Cerebellar cortex (tissue), 1 donor: Measurements from ENCODE around the gene SPATA32.
A peak's percentile ranks its signal among the peaks of the same experiment; 100 is the strongest.

Experiments used
- DNase-seq: peaks from one replicate; pipeline ENCODE4 v3.0.0-alpha.2; 2015; ENCODE audit warnings: low spot score

Gene SPATA32

DNA sequence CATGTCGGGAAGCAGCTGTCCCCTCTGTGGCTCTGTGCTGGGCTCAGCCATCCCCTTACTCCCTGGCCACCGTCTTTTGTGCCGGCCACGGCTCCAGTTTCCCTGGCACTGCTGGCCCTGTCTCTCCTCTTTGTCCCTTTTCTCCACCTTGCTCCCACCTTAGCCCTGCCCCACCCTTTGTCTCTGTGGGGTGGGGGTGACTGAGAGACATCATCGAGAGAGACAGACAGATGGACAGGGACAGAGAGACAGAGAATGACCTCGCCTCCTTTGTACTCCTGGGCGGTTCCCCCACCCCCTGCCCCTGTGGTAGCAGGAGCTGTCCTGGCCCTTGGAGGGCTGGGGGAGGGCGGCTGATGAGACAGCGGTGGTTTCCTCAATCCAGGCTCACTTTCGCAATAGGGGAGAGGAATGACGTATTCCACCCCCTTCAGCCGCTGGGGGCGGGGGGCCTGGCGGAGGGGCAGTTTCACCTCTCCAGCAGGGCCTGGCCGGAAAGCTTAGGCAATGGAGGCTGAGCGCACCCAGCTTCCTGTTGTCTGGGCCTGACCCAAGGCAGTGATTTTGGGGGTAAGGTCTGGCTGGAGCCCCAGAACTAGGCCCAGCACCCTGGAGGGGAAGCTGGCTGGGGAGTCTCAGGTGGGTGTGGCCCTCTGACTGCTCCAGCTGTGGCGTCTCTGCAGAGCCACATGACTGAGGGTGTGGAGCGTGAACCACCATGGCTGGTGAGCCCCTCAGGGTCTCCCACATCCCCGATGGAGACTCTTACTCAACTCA, 32.9 kb downstream of the SPATA32 start:
- no peak for DNase-seq

DNA sequence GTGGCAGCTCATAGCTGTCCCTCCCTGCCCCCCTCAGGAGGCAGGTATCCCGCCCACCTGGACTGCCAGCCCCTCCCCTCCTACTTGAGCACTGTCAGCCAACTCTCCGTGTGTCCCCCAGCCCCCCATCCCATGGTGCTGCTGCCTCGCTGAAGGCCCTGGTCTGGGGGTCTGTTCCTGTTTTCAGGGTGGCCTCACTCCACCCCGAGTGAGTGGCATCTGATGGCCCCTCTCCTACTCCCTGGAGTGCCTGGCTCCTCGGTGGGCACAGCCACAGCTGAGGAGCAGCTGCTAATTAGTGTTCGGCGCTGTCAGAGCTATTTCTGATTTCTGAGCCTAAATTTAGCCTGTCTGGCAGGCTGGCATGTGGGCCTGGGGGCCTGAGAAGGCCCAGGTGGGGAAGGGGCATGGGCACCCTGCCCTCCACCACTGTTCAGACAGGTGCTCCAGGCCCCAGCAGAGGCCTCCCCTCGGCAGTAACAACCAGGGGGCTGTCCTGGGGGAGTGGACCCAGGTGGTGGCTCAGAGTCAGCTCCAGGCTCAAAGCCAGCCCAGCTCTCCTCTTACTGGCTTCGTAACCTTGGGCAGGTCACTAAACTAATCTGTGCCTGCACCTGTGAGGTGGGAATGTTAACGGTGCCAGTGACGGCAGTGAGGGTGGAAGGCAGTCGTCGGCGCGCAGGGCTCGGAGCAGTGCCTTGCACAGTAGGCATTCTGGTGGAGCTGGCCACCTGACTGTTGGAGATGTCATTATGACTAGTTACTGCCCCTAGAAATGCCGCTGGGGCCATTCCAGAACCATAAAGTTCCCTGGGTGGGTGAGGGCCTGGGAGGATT, 33.8 kb downstream of the SPATA32 start:
- no peak for DNase-seq

DNA sequence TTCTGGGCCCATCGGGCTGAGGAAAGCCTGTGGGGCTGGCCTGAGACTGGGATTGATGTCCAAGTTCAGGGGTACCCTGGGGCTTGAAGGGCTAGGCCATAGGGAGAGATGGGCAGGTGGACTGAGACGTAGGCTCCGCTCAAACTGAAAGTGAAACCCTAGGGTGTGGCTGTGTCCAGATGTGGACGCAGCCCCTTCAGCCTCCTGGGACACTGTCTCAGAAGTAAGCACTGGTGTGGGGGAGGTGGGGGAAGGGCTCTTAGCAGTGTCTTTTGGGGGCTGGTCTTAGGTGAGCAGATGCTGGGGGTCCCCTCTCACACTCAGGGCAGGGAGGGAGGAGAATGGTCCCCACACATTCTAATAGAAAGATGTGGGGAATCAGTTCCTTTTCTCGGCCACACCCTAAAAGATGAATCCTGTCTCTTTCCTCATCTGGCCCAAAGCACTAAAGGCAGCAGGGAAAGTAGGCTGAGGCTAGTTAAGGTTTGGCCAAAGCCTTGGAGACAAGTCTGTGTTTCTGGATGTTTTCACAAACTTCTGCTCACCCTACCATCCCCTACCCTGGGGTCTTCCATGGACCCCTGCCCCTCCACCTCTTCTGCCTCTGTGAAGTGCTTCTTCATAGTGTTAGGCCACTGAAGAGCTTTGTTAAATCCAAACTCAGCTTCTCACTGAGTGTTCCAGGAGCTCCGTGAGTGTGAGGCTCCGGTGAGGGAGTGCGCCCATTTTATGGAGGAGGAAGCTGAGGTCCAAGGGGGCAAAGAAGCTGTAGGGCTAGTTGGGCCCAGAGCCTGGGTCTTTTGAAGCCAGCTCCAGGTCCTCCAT, 34.6 kb downstream of the SPATA32 start:
- no peak for DNase-seq

DNA sequence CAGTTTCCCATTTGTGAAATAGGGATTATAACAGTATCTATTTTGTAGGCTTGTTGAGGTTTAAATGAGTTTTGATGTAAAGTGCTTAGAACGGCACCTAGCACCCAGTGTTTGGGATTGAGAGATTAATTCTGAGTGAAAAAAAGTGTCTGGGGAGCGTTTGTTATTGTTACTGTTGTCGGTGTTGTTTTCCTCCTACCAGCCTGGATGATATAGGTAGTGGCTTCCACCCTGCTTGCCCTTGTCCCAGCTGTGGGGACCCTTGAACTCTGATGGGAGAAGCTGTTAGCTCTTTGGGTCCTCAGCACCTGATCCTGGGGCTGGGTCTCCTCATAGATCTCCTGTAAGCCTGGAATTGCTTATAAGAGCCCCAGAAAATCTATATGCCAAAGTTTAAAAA, 35.3 kb downstream of the SPATA32 start:
- no peak for DNase-seq

DNA sequence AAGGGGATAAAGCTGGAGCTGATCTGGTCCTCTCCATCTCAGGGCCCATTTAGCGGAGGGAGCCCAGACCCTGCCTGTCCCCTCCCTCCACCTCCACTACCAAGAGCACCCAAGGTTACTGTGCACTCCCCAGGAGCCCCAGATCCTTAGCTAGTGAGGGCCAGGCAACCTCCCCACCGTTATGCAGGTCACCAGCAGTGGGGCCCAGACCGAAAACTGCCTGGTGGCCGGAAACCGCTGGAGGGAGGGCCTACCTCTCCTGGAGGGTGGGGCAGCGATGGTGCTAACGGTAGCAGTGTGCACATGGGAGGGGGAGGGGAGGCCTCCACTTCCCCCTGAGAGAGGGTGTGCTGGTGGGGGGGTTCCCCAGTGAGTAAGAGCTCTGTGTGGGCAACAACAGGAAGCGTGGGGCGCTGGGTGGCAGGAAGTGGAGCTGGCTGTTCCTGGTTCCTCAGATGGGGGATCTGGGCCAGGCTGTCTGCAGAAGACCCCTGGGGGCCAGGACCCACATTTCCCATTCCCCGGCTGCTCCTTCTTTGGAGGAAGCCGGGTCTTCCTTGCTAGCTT, 35.8 kb downstream of the SPATA32 start:
- no peak for DNase-seq

DNA sequence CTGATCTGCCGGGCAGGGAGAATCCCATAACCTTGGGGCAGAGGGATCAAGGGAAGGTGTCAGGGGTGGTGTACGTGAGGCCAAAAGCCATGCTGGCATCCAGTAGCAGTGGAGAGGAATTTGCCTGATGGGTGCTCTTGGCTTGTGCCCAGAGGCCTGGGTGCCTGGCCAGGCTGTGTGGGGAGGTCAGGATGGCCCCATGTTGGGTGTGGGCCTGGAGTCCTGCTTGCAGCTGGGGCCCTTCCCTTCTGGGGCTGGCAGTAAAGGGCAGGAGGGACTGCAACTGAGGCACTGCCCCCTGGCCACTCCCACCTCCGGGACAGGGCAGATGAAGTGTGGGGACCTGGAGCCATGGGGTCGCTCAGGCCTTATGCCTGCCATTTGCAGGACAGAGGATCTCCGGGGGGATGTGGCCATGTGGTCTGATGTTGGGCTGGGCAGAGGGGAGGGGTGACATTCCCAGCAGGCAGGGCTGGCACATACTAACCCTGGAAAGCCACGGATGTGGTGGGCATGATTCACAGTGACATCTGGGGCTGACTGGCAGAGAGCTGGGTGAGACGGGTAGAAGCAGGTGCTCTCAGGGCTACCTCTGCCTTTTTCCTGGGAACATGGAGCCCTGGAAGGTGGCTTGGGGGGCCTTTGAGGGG, 36.7 kb downstream of the SPATA32 start:
- no peak for DNase-seq

DNA sequence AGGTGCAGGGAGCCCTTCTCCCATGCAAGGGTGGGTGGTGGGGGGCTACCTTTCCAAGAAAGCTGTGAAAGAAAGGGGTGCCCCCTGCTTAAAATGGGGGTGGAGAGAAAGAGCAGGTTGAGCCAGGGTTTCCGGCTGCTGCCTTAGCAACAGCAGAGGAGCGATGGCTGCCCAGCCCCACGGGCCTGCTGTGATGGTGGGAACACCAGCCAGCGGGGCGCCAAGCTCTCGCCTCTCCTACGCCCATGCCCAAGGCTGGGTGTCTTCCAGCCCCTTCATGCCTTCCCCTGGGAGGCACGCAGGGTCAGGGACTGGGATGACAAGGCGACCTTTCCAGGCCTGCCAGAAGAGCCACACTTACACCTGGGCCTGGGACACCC, 37.2 kb downstream of the SPATA32 start:
- no peak for DNase-seq

DNA sequence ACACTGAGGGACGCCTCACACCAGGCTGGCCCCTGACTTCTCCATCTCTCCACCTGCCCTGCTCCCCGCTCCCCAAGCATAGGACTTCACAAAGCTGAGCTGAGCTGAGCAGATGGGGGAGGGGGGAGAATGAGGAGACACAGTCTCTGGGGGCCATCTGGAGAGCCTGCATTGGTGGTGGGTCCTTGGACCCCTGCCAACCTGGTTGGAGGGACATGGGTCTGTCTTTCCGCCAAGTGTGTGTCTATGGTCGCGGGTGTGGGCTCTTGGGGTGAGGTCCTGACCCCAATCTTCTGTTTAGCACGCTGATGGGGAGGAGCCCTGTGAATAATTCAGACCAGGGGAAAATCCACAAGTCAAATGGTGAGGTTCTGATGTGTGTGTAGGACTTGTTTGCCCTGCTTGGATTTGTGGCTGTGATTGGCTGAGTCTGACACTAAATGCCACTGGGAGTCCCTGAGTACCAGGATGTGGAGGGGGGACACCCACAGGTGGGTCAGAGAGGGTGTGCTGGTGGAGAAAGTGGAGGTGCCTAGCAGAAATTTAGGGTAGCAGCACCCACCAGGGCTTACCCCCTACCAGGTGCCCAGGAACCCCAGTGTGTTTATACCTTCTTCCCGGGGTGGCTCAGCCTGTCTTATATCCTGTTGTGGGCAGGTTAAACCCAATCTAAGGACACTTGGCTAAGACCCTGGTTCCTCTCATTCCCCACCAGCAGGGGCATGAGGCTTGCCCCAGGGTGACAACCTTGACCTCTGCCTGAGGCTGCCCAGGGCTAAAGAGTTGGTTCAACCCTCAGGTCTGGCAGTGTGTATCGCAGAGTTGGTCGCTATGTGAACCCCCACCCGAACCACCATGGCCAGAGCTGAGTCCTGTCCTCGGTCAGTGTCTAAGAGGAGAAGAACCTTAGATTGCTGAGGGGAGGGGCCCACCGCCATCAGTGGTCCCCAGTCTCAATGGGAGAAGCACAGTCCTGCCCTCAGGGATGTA, 38.1 kb downstream of the SPATA32 start:
- DNase-seq = no peak

DNA sequence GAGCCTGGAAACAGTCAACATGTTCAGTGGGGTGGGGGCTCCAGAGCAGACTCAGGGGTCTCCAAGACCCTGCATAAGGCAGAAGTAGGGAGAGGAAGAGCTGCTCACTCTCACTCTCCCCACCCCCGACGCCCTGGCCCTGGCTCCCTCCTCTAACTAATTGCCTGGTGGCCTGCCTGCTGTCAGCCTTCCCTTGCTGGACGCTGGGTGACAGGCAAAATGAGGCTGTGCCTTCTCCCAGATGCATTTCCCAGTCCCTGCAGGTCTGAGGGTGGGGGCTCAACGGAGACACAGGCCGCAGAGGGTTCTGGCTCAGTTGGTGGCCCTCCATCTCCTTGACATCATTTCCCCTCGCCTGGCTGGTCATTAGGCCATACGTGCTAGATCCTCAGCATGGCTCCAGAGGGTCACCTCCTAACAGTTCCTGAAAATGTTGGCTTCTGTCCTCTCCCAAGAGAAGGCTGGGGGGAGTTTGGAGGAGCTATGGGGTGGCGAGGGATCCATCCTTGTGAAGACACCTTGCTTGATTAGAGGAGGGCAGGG, 38.8 kb downstream of the SPATA32 start:
- peak; percentile 35 for DNase-seq

DNA sequence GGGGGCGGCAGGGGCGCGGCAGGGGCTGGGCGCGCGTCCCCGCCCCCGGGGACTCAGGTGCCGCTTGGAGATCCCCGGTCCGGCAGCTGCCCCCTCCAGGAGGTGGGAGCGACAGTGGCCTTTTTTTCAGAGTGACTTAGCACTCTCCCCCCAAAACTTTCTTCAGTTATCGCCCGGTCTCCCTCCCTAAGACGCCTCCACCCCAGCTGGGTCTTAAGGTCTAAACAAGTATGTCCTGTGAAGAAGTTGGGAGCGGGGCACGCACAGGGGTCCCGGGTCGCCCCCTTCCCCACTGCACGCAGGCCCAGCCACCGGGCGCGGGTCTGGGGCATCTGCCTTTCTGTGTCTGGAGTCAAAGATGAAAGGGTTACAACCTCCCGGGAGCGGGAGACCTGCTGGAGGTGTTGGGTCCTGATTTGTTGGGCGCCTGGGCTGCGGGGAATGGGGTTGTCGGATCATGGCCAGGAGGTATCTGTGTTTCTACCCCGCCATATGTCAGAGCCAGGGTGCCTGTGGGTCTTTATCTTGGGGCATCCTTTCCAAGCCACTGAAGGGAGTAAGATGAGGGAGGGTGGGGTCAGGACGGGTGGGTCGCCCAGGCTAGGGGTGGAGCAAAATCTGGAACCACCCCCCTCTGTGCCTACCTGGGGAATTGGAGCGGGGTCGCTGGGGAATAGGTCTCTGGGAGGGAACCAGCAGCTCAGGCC, 39.5 kb downstream of the SPATA32 start:
- DNase-seq = no peak

DNA sequence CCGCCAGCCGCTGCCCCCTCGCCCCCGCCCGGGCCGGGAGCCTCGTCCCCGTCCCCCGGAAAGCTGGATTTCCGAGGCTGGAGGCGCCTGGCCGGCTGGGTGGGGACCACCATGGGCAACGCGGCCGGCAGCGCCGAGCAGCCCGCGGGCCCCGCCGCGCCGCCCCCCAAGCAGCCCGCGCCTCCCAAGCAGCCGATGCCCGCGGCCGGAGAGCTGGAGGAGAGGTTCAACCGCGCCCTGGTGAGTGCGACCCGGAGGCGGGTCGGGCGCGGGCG, 39.9 kb downstream of the SPATA32 start:
- no peak for DNase-seq

DNA sequence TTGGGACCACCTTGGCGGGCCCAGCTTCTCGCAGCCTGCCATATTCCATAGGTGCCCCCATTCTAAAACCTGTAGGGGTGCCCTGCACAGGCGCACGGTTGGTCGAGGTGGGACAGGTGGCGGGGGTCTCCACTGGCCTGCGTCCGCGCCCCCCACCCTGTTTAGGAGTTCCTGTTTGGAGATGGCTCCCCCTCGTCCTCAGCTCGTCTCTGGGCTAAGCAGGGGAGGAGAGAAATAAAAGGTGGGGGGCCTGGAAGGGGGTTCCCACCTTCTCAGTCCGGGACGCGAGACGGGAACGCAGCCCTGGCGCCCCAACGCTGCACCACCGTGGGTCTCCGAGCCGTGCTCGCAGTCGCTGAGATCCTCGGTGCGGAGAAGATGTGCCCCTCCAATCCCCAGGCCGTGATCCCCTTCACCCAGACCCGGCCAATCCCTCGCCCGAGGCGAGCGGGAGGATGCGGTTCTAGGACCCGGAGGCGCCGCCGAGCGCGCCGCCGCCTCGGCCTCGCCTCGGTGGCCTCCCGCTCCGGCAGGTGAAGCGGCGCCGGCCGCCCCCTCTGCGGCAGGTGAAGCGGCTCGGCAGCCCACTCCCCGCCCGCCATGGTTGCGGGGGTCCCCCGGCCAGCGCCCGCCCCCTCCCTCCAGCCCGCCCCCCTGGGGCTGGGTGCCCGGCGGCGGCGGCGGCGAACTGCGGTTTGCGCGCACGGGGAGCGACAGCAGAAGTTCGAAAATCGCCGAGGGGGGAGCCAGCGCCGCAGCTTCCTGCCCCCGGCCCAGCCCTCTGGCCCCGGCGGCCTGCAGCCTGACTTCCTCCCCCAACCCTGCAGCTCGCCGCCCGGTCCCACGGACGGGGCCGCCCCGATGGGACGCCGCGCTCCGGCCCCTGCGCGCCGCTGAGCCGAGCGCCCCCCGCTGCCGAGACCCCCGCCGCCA, 40.5 kb downstream of the SPATA32 start, which contains the start of gene FMNL1:
FMNL1 (plus strand) TSS at position 805 of the 933 bp plus-strand sequence. CDS start 240 bp downstream, outside the sequence.
- DNase-seq = no peak

DNA sequence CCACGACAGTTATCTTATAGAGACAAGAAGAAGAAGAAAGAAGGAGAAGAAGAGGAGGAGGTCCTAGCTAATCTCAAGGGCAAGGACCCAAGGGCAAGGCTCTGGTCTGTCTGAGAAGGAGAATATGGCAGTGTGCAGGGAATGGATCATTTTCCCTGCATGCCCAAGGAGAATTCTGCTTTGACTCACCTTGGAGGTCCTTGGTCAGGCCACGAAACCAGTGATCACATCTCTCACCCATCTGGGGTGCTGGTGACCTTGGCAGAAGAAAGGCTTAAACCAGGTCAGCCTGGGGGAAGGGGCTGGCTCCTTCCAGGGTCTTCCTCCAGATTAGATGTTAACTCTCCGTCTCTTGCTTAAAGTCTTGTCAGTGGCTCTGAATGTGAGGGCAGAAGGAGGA, 41.8 kb downstream of the SPATA32 start:
- DNase-seq = no peak

DNA sequence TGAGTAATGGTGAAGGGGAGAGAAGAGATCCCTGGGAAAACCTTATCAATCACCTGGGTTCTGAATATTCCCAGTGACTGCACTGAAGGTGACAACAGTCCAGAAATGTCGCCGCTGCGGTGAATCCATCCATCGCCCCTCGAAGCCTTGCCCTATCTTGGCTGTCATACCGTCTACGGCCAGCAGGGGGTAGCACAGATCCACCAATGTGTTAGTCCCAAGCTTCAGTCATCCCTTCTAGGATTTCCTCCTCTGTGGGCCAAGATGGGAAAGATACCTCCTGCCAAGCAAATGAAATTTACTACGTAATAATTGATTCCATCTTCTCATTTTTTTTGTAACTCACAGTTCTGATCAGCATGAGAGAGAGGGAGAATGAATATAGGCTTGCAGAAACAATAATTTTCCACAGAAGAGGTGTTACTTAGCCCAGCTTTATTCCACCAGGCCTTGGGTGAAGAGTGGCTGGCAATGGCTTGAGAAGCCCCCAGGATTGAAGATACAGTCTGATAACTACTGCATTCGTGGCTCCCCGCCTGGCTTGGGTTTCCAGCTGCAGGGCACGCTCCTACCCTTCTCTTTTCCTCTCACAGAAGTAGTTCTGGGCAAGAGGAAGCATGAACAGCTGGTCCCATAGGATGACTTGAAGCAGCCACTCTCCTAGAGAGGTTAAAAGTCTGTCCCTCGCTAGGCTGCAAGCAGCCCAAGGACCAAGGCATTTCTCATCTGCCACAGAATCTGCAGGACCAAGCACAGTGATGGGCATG, 42.8 kb downstream of the SPATA32 start:
- DNase-seq = peak; percentile 91
